ENCODE results near the gene ARMC7. TPM values are rescaled to one million over a fixed set of nuclear protein-coding genes. Genes with fewer than 3 reads are reported as not detected.
"Not testable (repeated sequence)": the region's sequence is repeated elsewhere in the genome, so short reads cannot be mapped to it uniquely, and the experiment has no call there.

ARMC7 gene
- total and polyA plus RNA-seq, 9 donors, result 2.4 to 7.9 (median 7.3) TPM

GRCh38 chr17:75152922-75153779 is 43.4 kb downstream of the ARMC7 start:
- DNase-seq, result peak; percentile 54
- Histone ChIP-seq H3K36me3 (ENCODE audit: control insufficient read depth, insufficient read depth, low read length) (peaks cover 5% of the 10 kb centered on the region), H3K27ac (ENCODE audit: low read length) (peak overlapping the region; percentile 67), H3K27me3 (ENCODE audit: control insufficient read depth, insufficient read depth, low read length) (no peaks in the 10 kb centered on the region), H3K9me3 (replicated peaks; ENCODE audit: control insufficient read depth, low read depth, low read length) (no peaks in the 10 kb centered on the region), H3K4me3 (ENCODE audit: low read length) (peak overlapping the region; percentile 94), H3K4me1 (ENCODE audit: control insufficient read depth, insufficient read depth, low read length) (peaks cover 26% of the 10 kb centered on the region)
- WGBS (ENCODE audit: insufficient coverage), result under 1% methylated on average over 21 of the region's 28 CpGs

- no peaks in the 10 kb centered on the region for H3K36me3 ChIP-seq (ENCODE audit: control insufficient read depth, insufficient read depth, low read length)
- peaks cover 26% of the 10 kb centered on the region for H3K4me1 ChIP-seq (ENCODE audit: control insufficient read depth, insufficient read depth, low read length)
- DNase-seq, result peak; percentile 34
- peak overlapping the region; percentile 94 for H3K4me3 ChIP-seq (ENCODE audit: low read length)
- H3K27me3 ChIP-seq (ENCODE audit: control insufficient read depth, insufficient read depth, low read length), result no peaks in the 10 kb centered on the region
- under 1% methylated on average over 35 of the region's 35 CpGs for WGBS (ENCODE audit: insufficient coverage)
- no peaks in the 10 kb centered on the region for H3K9me3 ChIP-seq (replicated peaks; ENCODE audit: control insufficient read depth, low read depth, low read length)
- H3K27ac ChIP-seq (ENCODE audit: low read length), result peak overlapping the region; percentile 67
These were observed 44.0 kb downstream of the ARMC7 start for GRCh38 chr17:75153780-75154194.

GRCh38 chr17:75154195-75155106 is 44.7 kb downstream of the ARMC7 start, which contains the start of gene JPT1:
TSS of gene JPT1 (minus strand) at chr17:75154512. CDS start at chr17:75154397, 115 bp downstream.
- peaks cover 27% of the 10 kb centered on the region for H3K4me1 ChIP-seq (ENCODE audit: control insufficient read depth, insufficient read depth, low read length)
- H3K4me3 ChIP-seq (ENCODE audit: low read length), result peak within 1 kb of the TSS; percentile 94
- H3K9me3 ChIP-seq (replicated peaks; ENCODE audit: control insufficient read depth, low read depth, low read length), result no peaks in the 10 kb centered on the region
- peak within 1 kb of the TSS; percentile 93 for H3K27ac ChIP-seq (ENCODE audit: low read length)
- no peaks in the 10 kb centered on the region for H3K27me3 ChIP-seq (ENCODE audit: control insufficient read depth, insufficient read depth, low read length)
- H3K36me3 ChIP-seq (ENCODE audit: control insufficient read depth, insufficient read depth, low read length), result peaks cover 1% of the 10 kb centered on the region
- peak; percentile 100 for DNase-seq
- WGBS (ENCODE audit: insufficient coverage), result under 1% methylated on average over 59 of the region's 67 CpGs

- H3K4me3 ChIP-seq (ENCODE audit: low read length), result no peak overlapping the region
- H3K27ac ChIP-seq (ENCODE audit: low read length), result peak overlapping the region; percentile 93
- peak; percentile 77 for DNase-seq
These were observed 45.4 kb downstream of the ARMC7 start for GRCh38 chr17:75155191-75155601.

GRCh38 chr17:75158480-75158879 is 48.7 kb downstream of the ARMC7 start:
- not testable (repeated sequence) for H3K36me3 ChIP-seq (ENCODE audit: control insufficient read depth, insufficient read depth, low read length); H3K27me3 ChIP-seq (ENCODE audit: control insufficient read depth, insufficient read depth, low read length); H3K27ac ChIP-seq (ENCODE audit: low read length); DNase-seq; H3K4me3 ChIP-seq (ENCODE audit: low read length); H3K9me3 ChIP-seq (replicated peaks; ENCODE audit: control insufficient read depth, low read depth, low read length)
- 89% methylated on average over 5 of the region's 8 CpGs for WGBS (ENCODE audit: insufficient coverage)
- peaks cover 16% of the 10 kb centered on the region for H3K4me1 ChIP-seq (ENCODE audit: control insufficient read depth, insufficient read depth, low read length)

More at GRCh38 chr17:75155191-75155601, 45.4 kb downstream of the ARMC7 start:
- Histone ChIP-seq H3K9me3 (replicated peaks; ENCODE audit: control insufficient read depth, low read depth, low read length) (no peaks in the 10 kb centered on the region), H3K27me3 (ENCODE audit: control insufficient read depth, insufficient read depth, low read length) (no peaks in the 10 kb centered on the region), H3K4me1 (ENCODE audit: control insufficient read depth, insufficient read depth, low read length) (peaks cover 30% of the 10 kb centered on the region), H3K36me3 (ENCODE audit: control insufficient read depth, insufficient read depth, low read length) (peaks cover 4% of the 10 kb centered on the region)
- no CpG with 5 or more reads among the region's 3 CpGs for WGBS (ENCODE audit: insufficient coverage)

- Histone ChIP-seq H3K27me3 (ENCODE audit: control insufficient read depth, insufficient read depth, low read length) (no peaks in the 10 kb centered on the region), H3K4me3 (ENCODE audit: low read length) (no peak overlapping the region), H3K4me1 (ENCODE audit: control insufficient read depth, insufficient read depth, low read length) (peaks cover 16% of the 10 kb centered on the region), H3K36me3 (ENCODE audit: control insufficient read depth, insufficient read depth, low read length) (peaks cover 11% of the 10 kb centered on the region), H3K27ac (ENCODE audit: low read length) (peak overlapping the region; percentile 69), H3K9me3 (replicated peaks; ENCODE audit: control insufficient read depth, low read depth, low read length) (no peaks in the 10 kb centered on the region)
- 94% methylated on average over 3 of the region's 4 CpGs for WGBS (ENCODE audit: insufficient coverage)
- no peak for DNase-seq
These were observed 49.6 kb downstream of the ARMC7 start for GRCh38 chr17:75159196-75160031.

DNA sequence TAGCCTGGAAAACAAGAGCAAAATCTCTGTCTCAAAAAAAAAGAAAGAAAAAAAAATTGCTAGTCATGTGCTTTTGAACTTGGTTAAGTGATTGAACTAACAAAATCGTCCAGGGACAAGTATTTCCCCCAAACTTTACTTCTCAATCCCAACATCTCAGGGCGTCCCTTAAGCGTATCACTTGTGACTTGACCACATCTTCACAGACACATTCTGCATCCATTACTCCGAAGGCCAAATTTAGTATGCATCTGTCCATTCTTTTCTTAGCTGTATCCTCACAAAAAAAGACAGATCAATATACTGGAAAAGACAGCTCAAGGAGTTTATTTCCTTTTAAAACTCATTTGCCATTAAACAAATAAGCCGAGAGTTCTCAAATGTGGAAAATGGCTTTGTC is 50.4 kb downstream of the ARMC7 start:
- peak; percentile 28 for DNase-seq
- no CpG with 5 or more reads among the region's 5 CpGs for WGBS (ENCODE audit: insufficient coverage)
- Histone ChIP-seq H3K4me1 (ENCODE audit: control insufficient read depth, insufficient read depth, low read length) (peaks cover 11% of the 10 kb centered on the region), H3K4me3 (ENCODE audit: low read length) (no peak overlapping the region), H3K36me3 (ENCODE audit: control insufficient read depth, insufficient read depth, low read length) (peaks cover 11% of the 10 kb centered on the region), H3K9me3 (replicated peaks; ENCODE audit: control insufficient read depth, low read depth, low read length) (no peaks in the 10 kb centered on the region), H3K27ac (ENCODE audit: low read length) (peak overlapping the region; percentile 73), H3K27me3 (ENCODE audit: control insufficient read depth, insufficient read depth, low read length) (no peaks in the 10 kb centered on the region)

GRCh38 chr17:75163074-75163473 is 53.3 kb downstream of the ARMC7 start:
- no peak overlapping the region for H3K27ac ChIP-seq (ENCODE audit: low read length)
- WGBS (ENCODE audit: insufficient coverage), result 85% methylated on average over 5 of the region's 5 CpGs
- no peaks in the 10 kb centered on the region for H3K9me3 ChIP-seq (replicated peaks; ENCODE audit: control insufficient read depth, low read depth, low read length)
- H3K4me3 ChIP-seq (ENCODE audit: low read length), result no peak overlapping the region
- H3K36me3 ChIP-seq (ENCODE audit: control insufficient read depth, insufficient read depth, low read length), result peaks cover 26% of the 10 kb centered on the region
- H3K4me1 ChIP-seq (ENCODE audit: control insufficient read depth, insufficient read depth, low read length), result peaks cover 4% of the 10 kb centered on the region
- H3K27me3 ChIP-seq (ENCODE audit: control insufficient read depth, insufficient read depth, low read length), result no peaks in the 10 kb centered on the region
- no peak for DNase-seq

DNA sequence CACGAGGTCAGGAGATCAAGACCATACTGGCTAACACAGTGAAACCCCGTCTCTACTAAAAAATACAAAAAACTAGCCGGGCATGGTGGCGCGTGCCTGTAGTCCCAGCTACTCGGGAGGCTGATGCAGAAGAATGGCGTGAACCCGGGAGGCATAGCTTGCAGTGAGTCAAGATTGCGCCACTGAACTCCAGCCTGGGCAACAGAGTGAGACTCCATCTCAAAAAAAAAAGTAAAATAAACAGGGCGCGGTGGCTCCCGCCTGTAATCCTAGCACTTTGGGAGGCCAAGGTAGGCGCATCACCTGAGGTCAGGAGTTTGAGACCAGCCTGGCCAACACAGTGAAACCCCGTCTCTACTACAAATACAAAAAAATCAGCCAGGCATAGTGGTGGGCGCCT is 54.8 kb downstream of the ARMC7 start:
- not testable (repeated sequence) for H3K27ac ChIP-seq (ENCODE audit: low read length); H3K9me3 ChIP-seq (replicated peaks; ENCODE audit: control insufficient read depth, low read depth, low read length); H3K4me1 ChIP-seq (ENCODE audit: control insufficient read depth, insufficient read depth, low read length); DNase-seq; H3K27me3 ChIP-seq (ENCODE audit: control insufficient read depth, insufficient read depth, low read length); H3K4me3 ChIP-seq (ENCODE audit: low read length)
- 97% methylated on average over 10 of the region's 15 CpGs for WGBS (ENCODE audit: insufficient coverage)
- H3K36me3 ChIP-seq (ENCODE audit: control insufficient read depth, insufficient read depth, low read length), result peaks cover 23% of the 10 kb centered on the region

Data from muscle of leg (tissue), 11 donors.